NCI-H774 (cell line): ENCODE results near the gene FNDC11.
"Not testable (repeated sequence)": the region's sequence is repeated elsewhere in the genome, so short reads cannot be mapped to it uniquely, and the experiment has no call there.

ENCODE experiments used
- DNase-seq: peaks from one replicate; lab custom pipeline; 2025; lab: John Stamatoyannopoulos, UW

Gene FNDC11

DNA sequence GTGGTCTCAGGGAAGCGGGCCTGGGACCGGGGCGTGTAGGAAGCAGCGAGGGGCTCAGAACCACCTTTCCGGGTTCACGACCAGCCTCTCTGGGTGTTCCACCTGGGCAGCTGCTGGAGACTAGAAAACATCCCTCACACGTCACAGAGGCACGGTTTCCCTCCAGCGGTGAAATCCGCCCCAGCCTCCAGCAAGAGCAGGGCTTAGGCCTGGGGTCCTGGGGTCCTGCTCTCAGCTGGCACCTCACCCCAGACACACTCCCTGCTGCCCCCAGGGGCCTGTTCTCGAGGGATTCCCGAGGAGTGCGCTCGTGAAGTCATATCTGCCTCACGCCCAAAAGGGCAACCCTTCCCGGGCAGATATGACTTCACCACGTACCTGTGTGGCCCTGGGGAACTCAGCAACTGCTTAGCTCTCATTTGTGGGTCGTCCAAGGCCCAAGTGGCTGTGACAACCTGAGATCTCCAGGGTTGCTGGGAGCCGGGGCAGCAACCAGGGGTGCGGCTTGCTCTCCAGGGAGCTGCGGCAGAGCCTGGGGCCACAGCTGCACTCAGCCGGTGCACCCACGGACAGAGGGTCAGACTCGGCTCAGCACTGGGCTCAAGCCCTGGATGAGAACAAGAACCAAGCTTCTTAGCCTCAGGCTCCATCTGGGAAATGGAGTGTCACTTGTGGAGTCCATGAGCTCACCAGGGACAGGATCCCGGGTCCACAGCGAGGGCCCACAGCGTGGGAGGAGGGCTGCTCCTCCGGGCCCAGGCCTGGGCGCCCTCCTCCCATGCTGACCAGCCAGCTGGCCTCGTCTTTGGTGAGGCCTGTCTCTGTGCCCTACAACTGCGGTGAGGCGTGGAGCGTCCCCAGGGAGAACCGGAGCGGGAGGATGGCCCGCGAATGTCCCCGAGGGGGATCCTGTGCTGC lies 661 bp downstream of the FNDC11 start:
- DNase-seq = no peak

DNA sequence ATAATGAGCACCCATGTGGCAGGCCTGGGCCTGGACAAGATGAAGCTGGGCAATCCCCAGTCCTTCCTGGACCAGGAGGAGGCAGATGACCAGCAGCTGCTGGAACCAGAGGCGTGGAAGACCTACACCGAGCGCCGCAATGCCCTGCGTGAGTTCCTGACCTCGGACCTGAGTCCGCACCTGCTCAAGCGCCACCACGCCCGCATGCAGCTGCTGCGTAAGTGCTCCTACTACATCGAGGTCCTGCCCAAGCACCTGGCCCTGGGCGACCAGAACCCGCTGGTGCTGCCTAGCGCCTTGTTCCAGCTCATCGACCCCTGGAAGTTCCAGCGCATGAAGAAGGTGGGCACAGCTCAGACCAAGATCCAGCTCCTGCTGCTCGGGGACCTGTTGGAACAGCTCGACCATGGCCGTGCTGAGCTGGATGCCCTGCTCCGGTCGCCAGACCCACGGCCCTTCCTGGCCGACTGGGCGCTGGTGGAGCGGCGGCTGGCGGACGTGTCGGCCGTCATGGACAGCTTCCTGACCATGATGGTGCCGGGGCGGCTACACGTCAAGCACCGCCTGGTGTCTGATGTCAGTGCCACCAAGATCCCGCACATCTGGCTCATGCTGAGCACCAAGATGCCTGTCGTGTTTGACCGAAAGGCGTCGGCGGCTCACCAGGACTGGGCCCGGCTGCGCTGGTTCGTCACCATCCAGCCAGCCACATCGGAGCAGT lies 1.9 kb downstream of the FNDC11 start:
- no peak for DNase-seq

DNA sequence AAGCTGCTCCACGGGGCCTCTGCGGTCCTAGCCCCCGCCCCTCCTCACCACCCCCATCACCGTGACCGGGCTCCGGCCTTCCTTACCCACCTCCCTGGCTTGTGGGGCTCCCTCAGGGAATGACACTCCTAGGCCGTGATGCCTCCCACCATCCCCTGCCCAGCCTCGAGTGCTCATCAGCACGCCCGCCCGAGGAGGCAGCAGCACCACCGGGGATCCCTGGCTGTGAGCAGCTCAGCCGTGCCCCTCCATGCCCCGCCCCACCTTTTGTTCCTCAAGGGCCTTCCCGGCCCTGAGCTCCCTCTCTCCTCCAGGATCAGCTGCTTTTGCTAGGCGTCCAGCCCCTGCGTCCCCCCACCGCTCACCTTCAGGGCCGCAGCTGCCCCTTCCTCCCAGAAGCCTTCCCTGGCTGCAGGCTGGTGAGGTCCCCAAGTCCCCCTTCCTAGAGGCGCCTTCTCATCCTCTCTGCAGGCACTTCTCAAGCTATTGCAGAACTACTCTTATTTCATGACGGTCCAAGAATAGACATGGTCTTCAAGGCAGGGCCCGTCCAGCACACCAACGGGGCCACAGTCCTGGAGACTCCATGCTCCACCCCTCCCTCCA lies 3.0 kb downstream of the FNDC11 start:
- no peak for DNase-seq

DNA sequence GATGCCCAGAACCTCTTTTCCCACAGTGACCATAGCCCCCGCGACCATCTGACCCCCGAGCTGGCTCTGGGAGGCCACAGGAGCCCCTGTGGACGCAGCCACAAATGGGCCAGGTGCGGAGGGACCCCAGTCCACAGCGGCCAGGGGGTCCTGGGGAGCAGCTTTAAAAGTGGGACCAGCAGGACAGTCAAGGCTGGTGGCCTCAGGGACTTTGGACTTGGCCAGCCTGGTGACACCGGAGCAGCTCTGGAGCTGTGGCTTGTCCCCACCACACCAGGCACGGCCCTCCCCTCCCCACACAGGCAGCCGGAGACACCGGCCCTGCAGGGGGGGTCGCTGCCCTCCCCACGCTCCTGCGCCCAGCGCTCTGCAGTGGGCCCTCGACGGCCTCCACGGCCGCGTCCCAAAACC lies 3.5 kb downstream of the FNDC11 start:
- DNase-seq = no peak

DNA sequence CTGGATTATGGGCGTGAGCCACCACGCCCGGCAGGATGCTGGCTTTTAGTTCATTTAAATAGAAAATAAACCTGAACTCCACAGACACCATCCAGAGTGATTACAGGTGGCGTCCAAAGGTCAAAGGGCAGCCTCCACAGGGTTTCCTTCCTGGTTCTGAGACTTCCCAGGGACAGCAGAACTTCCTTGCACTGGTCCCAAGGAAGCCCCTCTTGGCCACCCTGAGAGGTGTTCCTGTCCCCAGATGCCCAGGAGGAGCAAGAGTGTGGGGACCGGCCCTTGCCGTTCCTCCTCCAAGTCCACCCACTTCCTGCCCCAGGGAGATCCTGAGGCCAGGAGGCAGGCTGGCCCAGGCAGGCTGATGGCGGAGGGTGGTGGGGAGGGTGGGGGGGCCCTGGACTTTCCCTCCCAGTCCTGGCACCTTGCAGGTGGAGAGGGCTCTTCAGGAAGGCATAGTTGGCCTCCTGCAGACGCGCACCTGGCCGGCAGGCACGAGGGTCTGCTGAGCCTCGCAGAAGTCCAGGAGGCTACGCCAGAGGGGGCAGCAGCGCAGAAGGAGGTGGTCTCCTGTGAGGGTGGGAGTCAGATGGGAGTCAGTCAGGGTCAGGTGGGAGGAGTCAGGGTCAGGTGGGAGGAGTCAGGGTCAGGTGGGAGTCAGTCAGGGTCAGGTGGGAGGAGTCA lies 5.0 kb downstream of the FNDC11 start:
- no peak for DNase-seq

DNA sequence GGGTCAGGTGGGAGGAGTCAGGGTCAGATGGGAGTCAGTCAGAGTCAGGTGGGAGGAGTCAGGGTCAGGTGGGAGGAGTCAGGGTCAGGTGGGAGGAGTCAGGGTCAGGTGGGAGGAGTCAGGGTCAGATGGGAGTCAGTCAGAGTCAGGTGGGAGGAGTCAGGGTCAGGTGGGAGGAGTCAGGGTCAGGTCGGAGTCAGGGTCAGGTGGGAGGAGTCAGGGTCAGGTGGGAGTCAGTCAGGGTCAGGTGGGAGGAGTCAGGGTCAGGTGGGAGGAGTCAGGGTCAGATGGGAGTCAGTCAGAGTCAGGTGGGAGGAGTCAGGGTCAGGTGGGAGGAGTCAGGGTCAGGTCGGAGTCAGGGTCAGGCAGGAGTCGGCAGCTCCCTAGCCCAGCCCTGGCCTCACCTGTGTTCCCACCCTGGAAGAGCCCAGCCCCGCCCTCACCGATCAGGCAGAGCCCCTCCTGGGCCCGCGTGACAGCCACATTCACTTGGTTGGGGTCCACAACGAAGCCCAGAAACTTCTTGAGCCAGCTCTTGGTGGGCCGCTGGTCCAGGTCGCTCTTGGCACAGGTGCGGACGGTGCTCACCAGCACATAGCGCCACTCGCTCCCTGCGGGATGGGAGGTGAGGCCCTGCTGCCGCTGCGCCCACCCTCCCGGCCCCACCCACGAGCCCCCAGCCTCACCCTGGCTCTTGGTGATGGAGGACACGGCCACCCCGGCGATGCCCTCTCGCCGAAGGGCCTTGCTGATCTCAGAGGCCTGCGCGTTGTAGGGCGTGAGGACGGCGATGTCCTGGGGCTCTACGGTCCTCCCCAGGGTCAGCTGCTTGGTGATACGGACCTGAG lies 5.8 kb downstream of the FNDC11 start:
- DNase-seq = not testable (repeated sequence)

DNA sequence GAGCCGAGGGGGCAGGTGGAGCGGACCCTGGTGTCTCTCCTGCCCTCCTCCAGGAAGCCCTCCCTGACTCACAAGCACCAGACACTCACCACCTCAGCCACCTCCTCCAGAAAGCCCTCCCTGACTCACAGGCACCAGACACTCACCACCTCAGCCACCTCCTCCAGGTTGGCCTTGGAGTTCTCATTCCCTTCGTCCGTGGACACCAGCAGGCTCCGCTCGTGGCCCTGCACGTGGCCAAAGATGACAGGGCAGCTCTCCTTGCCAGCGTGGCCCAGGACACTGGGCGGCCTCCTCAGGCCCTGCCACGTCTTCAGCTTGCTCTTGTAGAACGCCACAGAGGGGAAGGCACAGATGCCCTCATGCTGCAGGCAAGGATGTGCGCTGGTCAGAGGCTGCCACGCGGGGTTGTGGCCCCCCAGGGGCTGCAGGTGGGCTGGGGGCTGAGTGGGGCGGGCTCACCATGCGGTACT lies 6.4 kb downstream of the FNDC11 start:
- no peak for DNase-seq

DNA sequence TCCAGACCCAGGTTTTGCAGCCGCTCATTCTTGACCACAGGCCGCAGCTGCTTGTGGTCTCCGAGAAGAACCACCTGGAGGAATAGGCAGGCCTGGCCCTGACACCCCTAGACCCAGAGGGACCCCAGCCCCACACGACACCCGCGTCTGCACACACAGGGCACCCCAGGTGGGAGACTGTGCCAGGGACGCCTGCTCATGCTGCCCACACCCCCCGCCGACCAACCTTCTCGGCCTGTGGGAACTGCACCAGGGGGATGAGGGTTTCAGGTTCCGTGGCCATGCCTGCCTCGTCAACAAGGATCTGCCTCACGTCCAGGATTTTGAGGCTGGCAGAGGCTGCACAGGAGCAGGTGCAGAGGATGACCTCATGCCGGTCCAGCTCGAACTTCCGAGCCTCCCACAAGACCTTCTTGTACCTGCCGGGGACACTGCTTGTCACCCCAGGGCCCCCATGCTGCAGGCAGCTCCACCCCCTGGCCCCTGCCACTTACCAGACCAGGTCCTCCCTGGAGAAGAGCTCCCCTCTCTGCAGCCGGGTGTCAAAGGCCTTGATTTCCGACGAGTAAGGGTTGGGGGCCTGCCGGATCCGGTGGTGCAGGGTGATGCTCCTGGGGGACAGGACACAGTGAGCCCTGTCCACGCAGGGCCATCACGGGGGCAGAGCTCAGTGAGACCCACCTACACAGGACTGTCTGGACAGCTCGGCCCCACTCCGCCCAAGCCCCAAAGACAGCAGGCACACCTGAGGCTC lies 7.1 kb downstream of the FNDC11 start:
- DNase-seq = no peak

DNA sequence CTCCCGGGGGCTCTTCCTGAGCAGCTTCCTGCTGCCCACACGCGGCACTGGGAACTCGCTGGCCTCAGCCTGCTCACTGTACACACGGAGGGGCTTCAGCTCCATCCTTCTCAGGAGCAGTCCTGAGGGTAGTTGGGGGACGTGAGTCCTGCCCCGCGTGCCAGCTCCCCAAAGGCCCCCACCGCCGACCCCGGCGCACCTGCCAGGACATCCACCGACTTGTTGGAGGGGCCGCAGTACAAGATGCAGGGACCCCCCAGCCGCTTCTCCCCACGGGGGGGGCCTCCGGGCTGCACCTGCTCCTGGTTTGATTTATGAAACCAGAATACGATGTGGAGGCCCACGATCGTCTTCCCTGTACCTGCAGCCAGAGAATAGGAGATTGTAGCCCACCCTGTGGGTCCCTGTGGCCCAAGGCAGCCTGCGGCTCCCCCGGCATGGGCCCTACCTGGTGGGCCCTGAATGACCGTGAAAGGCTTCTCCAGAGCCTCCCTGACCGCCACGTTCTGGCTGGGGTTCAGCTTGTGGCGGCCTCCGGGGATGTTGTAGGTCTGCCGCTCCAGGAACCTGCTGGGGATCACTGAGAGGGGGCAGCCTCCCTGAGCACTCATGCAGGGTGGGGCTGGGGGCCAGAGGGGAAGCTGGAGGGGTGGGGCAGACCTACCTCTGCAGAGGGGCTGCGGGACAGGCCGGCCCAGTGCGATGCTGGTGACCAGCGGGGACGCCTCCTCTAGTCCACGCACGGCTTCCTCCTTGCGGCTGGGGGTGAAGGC lies 7.9 kb downstream of the FNDC11 start:
- DNase-seq = no peak

DNA sequence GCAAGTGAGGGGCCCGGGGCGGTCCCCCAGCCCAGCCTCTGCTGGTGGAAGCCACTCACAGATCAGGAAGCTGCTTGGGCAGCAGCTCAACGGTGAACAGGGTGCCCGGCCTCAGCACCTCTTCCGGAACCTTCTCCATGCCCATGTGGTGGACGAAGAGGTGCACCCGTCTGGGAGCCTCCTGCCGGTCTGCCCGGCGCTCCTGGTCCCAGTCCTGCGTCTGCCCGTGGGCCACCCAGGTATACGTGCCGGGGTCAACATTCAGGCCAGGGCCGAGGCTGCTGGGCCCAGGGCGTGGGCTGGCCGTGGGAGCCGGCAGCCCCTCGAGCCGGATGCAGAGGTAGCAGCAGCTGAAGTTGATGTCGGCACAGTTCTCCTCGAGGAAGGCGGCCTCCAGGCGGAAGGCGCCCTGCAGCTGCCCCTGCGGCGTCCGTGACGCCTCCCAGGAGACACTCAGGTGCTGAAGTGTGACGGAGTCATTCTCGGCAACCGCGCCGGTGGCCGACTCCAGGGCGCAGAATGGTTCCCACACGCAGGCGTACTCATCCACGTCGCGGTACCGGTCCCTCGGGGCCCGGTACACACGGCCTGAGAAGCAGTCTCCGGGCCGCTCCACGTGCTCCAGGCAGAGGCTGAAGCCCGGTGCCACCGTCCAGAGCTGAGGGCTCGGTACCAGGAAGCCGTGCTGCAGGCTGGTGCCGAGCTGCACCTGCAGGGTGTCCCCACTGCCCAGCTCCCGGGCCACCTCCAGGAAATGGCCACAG lies 8.7 kb downstream of the FNDC11 start:
- no peak for DNase-seq

DNA sequence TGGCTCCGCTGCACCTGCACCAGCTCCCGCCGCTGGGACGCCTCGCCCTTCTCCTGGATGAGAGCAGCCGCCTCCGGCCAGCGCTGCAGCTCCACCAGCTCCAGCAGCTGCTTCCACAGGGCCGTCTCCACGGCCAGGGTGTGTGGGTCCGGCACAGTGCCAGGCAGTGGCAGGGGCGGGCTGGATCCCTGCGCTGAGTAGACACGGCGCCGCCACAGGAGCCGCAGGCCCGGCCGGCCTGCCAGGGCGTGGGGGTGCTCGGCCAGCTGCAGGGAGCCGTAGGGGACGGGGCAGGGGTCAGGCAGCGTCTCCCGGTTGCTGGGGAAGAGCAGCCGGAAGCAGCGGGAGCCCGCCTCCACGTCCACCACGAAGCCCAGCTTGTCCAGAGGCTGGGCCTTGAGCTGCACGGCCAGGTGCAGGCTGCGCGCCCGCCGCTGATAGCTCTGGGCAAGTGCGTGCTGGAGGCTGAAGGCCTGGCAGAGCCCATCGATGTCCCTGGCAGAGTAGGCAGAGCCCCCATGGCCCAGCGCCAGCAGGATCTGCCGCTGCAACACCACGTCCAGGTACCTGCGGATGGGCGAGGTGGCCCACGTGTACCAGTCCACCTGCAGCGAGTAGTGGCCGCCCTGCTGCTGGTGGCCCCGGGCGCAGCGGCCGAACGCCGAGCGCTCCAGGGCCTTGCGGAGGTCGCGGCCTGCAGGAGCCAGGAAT lies 9.4 kb downstream of the FNDC11 start:
- DNase-seq = no peak

DNA sequence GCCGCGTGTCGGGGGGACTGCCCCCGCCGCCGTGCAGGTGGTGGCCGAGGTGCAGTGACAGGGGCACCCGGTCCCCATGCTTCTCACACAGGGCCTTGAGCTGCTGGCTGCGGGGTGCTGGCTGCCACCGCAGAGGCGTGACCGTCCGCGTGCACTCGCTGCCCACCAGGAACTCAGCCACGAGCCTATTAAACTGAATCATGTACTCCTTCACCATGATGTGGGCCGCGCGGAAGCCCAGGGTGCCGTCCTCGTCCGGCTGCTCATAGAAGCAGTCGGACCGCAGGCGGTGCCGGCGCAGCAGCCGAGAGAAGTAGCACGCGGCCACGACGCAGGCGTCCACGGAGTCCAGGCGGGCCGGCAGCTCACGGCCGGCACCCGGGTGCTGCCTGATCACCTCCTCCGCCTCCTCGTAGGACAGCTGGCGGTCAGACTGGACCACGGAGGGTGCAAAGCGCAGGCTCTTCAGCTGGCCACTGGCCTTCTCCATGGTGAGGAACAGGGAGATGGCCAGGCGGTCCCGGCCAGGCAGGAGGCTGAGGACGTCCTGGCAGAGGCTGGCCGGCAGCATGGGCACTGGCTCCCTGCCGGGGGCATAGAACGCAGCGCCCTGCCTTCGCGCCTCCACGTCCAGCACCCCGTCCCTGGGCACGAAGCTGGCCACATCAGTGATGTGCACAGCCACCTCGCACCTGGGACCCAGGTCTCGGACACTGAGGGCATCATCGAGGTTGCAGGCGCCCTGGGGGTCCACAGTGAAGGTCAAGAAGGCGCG lies 10.3 kb downstream of the FNDC11 start:
- DNase-seq = no peak

DNA sequence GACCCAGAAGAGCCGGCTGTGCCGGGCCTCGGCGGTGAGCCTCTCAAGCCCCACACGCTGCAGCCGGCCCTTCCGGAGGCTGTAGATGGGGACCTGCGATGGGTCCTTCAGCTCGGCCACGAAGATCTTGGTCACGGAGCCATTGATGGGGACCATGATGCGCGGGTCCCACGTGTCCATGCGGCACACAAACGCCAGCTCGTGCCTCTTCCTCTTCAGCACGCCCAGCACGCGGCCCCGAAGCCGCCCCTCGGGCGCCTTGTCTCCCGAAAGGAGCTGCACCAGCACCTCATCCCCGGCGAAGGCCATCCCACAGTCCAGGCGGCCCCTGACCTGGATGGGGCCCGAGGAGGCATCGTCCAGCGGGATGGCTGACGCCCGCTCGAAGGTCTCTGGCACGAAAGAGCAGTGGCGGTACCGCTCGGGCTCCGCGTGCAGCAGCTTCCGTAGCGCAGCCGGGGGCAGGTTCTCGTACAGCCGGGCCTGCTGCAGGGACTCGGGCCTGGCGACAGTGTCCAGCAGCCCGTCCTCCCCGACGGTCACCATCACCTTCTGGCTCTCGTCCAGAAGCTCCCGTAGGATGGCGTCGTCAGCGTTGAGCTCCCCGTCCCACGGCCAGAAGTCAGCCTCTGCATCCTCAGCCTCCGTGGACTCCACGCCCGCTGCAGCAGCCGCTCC lies 11.2 kb downstream of the FNDC11 start:
- DNase-seq = no peak

DNA sequence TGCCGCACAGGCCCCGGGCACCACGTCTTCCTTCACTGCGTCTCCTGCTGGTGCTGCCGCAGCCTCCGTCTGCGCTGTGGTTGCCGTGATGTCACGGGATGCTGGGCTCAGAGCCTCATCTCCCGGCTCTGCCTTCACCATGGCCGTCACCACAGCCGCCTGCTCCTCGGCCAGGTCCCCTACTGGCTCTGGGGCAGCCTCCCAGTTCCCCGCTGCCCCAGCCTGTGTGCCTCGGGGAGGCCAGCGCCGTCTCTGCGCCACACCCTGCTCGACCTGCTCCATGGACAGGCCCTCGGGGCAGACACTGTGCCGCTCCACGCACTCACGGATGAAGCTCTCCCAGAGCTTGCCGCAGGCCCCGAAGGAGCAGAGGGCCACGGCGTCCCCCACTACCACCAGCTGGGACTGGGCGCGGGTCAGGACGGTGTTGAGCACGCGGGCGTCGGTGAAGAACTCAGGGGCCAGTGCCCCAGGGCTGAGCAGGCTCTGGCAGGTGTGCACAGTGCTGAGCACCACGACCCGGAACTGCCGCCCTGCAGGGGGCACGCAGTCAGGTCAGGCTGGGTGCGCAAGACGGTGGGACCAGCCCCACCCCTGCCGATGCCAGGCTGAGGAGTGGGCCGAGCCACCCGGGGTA lies 11.9 kb downstream of the FNDC11 start:
- no peak for DNase-seq

DNA sequence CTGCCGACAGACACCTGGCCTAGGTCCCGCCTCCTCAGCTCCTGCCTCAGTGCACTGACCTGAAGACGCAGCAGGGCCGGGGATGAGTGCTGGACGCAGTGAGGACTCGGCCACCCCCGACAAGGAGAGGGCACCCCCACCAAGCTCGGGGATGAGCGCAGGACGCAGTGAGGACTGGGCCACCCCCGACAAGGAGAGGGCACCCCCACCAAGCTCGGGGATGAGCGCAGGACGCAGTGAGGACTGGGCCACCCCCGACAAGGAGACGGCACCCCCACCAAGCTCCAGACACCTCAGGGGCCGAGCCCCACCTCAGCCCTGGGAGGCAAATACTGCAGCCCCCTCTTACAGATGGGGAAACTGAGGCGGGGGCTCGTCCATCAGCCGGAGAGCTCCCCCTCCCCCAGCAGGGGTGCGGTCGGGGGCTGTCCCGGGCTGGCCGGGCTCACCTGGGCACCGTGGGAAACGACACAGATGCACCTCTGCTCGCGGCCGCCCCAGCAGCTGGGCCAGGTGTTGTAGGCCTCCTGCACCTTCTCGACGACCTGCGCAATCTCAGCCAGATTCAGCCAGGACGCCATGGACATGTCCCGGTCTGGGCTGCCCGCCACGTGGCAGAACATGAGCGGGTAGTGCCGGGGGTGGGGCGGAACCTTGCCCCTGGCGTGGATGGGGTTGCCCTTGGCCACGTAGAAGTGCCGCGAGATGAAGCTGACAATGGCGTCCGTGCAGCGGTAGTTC lies 12.6 kb downstream of the FNDC11 start:
- DNase-seq = no peak

DNA sequence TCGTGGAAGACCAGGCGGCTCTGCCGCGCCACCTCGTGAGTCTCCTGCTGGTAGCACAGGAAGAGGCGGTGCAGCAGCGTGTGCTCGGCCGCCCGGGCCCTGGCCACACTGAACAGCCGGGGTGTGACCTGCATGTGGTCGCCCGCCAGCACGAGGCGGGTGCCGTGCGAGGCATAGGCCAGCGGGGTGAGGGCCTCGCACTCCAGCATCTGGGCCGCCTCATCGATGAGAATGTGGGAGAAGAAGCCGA lies 13.1 kb downstream of the FNDC11 start:
- DNase-seq = no peak
